Fibroblast of lung (primary cell): Measurements from ENCODE around the gene LSM2. TPM values are rescaled to one million over a fixed set of nuclear protein-coding genes. Genes with fewer than 3 reads are reported as not detected.

Source experiments
- DNase-seq, 2 donors: peaks; one replicate each; pipeline versions ENCODE4 v3.0.0 to v3.0.0-alpha.2; 2010; ENCODE audit warnings: low read depth in 2 of 2
- H2AFZ ChIP-seq: 2 replicates; pipeline ENCODE4 v1.5.1; 2012; ENCODE audit warnings: low read length, control low read depth, inconsistent platforms
- H3K27ac ChIP-seq: 2 replicates; pipeline ENCODE4 v1.5.1; 2011; ENCODE audit warnings: low read length, control low read depth; ENCODE audit not compliant: insufficient read depth
- H3K27me3 ChIP-seq: 2 replicates; pipeline ENCODE4 v1.5.1; 2011; ENCODE audit warnings: mild to moderate bottlenecking, low read length; ENCODE audit not compliant: control insufficient read depth, insufficient read depth
- H3K36me3 ChIP-seq: 2 replicates; pipeline ENCODE4 v1.5.1; 2011; ENCODE audit warnings: low read length; ENCODE audit not compliant: control insufficient read depth, insufficient read depth
- H3K4me1 ChIP-seq: 2 replicates; pipeline ENCODE4 v1.5.1; 2011; ENCODE audit warnings: low read length; ENCODE audit not compliant: control insufficient read depth, insufficient read depth; ENCODE audit errors: extremely low read depth
- H3K4me2 ChIP-seq: 2 replicates; pipeline ENCODE4 v1.5.1; 2011; ENCODE audit warnings: low read length, control low read depth; ENCODE audit not compliant: insufficient read depth; ENCODE audit errors: extremely low read depth
- H3K4me3 ChIP-seq, 4 experiments: fragments of 200-600 bp in 1 of 4; sonication (generic) in 1 of 4; replicated peaks in 1 of 4; 2 replicates each; pipeline ENCODE4 v1.5.1; 2011 to 2016; ENCODE audit warnings: low read length in 4 of 4, low read depth in 3 of 4, mild to moderate bottlenecking in 3 of 4, control low read depth in 2 of 4, inconsistent platforms in 1 of 4, mixed read lengths in 1 of 4; ENCODE audit not compliant: insufficient read depth in 1 of 4; ENCODE audit errors: control extremely low read depth in 1 of 4
- H3K79me2 ChIP-seq: 2 replicates; pipeline ENCODE4 v1.5.1; 2012; ENCODE audit warnings: mild to moderate bottlenecking, low read length, inconsistent platforms; ENCODE audit not compliant: control insufficient read depth, insufficient read depth
- H3K9ac ChIP-seq: 2 replicates; pipeline ENCODE4 v1.5.1; 2011; ENCODE audit warnings: mild to moderate bottlenecking, low read length, control low read depth; ENCODE audit not compliant: insufficient read depth
- H3K9me3 ChIP-seq: 2 replicates; pipeline ENCODE4 v1.5.1; 2012; ENCODE audit warnings: low read depth, low read length; ENCODE audit not compliant: control insufficient read depth, insufficient read depth
- H4K20me1 ChIP-seq: 2 replicates; pipeline ENCODE4 v1.5.1; 2011; ENCODE audit warnings: low read length; ENCODE audit not compliant: control insufficient read depth, insufficient read depth; ENCODE audit errors: extremely low read depth
- CTCF ChIP-seq, 2 donors: IDR thresholded peaks in 1 of 2; conservative IDR thresholded peaks in 1 of 2; 1 replicate in 1 of 2; 2 replicates in 1 of 2; pipeline ENCODE4 v1.5.1; 2011 to 2012; ENCODE audit warnings: low read length in 2 of 2, control low read depth in 1 of 2, inconsistent platforms in 1 of 2, low read depth in 1 of 2, mild to moderate bottlenecking in 1 of 2
- EZH2 ChIP-seq: IDR thresholded peaks from 2 replicates; pipeline ENCODE4 v1.5.1; 2012; ENCODE audit warnings: low read length, control low read depth, mild to moderate bottlenecking; ENCODE audit errors: missing control alignments
- polyA plus RNA-seq, 2 donors: library from polyadenylated mRNA; depleted of rRNA in 1 of 2; stranded (reverse) in 1 of 2; unstranded in 1 of 2; fragments of >200 nt; gene quantifications; 2 replicates each; pipeline ENCODE4 v1.2.1, GENCODE V29; 2011 to 2012; ENCODE audit warnings: missing spikeins in 1 of 2
- total RNA-seq: library from RNA; depleted of rRNA; stranded (reverse); fragments of >200 nt; gene quantifications from 2 replicates; pipeline ENCODE4 v1.2.1, GENCODE V29; 2014

The LSM2 gene
- total and polyA plus RNA-seq, 2 donors (not counting 1 experiment from before 2014, with no cell fraction given) = 24.3 to 34.7 TPM

DNA sequence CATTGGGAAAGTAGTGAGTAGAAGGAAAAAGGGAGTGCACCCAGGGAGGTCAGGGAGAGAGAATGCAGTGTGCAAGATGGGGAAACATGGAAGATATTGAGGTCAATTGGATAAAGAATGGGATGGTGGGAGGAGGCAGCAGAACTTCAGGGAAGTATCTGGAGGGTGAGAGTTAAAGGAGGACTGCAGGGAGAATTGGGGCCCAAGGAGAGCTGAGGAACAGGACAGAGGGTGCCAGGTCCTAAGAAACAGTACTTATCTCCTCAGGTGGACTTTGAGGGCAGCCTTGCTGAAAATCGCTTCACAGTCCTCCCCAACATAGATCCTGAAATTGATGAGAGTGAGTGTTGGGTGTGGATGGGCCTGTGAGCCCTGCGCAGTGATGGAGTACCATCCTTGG, 48.5 kb downstream of the LSM2 start:
- peaks cover 1% of the 10 kb centered on the region for H3K4me1 ChIP-seq
- H4K20me1 ChIP-seq = no peaks in the 10 kb centered on the region
- no peak overlapping the region for H3K4me3 ChIP-seq
- peaks cover 7% of the 10 kb centered on the region for H3K36me3 ChIP-seq
- H3K27ac ChIP-seq = no peak overlapping the region
- H3K79me2 ChIP-seq = no peaks in the 10 kb centered on the region
- H3K9ac ChIP-seq = no peak overlapping the region
- no peaks in the 10 kb centered on the region for H3K9me3 ChIP-seq
- H3K27me3 ChIP-seq = no peaks in the 10 kb centered on the region
- no peak overlapping the region for H3K4me2 ChIP-seq
- H2AFZ ChIP-seq = no peak overlapping the region
- DNase-seq = no peak
- no peak for TF ChIP-seq EZH2
- TF ChIP-seq CTCF (conservative IDR thresholded peaks at IDR 0.05 in 1 of 2, IDR thresholded peaks at IDR 0.05 in 1 of 2; ENCODE audit: low read depth in 1 of 2, low read length in 2 of 2) = no peak

- Histone ChIP-seq H3K4me3 (no peak overlapping the region), H3K36me3 (no peaks in the 10 kb centered on the region), H3K9me3 (no peaks in the 10 kb centered on the region), H3K27ac (no peak overlapping the region), H3K79me2 (no peaks in the 10 kb centered on the region), H3K27me3 (no peaks in the 10 kb centered on the region), H4K20me1 (no peaks in the 10 kb centered on the region), H3K4me1 (peaks cover 2% of the 10 kb centered on the region), H2AFZ (no peak overlapping the region), H3K4me2 (no peak overlapping the region), H3K9ac (no peak overlapping the region)
- TF ChIP-seq EZH2 = no peak
- TF ChIP-seq CTCF (conservative IDR thresholded peaks at IDR 0.05 in 1 of 2, IDR thresholded peaks at IDR 0.05 in 1 of 2; ENCODE audit: low read depth in 1 of 2, low read length in 2 of 2) = no peak
- DNase-seq = peak; percentile 66 to 90
These were observed 53.9 kb downstream of the LSM2 start for GRCh38 chr6:31752739-31753319.

DNA sequence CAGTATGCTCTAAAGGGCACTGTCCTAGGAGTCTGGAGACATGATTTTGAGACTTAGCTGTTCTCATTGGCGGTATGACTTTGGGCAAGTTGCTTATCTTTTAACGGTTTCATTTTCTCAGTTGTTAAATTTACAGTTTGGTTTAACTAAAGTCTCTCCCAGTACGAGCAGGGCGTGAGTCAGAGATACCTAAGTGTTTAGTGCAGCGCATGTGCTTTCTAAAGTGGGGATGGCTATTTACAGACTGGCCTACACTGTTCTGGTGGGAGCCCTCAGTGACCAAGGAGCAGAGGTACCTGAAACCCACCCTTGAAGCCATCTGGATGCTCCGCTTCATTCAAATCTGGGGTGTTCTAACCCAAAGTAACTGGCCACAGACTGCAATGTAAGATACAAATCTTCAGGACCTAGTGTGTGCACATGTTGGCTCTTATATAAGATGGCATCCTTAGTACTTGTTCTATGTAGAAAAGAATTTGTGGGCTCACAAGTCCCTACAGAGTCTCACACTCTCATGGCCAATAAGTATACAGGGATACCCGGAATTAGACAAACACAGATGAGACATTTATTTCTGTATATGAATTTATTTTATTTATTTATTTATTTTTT, 56.2 kb downstream of the LSM2 start:
- peak in 1 of 2 donors; percentile 87 for DNase-seq
- H3K27ac ChIP-seq = no peak overlapping the region
- no peaks in the 10 kb centered on the region for H3K27me3 ChIP-seq
- no peak overlapping the region for H3K9ac ChIP-seq
- H4K20me1 ChIP-seq = no peaks in the 10 kb centered on the region
- H3K4me3 ChIP-seq = no peak overlapping the region
- H3K4me2 ChIP-seq = no peak overlapping the region
- TF ChIP-seq EZH2 = no peak
- TF ChIP-seq CTCF (conservative IDR thresholded peaks at IDR 0.05 in 1 of 2, IDR thresholded peaks at IDR 0.05 in 1 of 2; ENCODE audit: low read depth in 1 of 2, low read length in 2 of 2) = no peak
- H2AFZ ChIP-seq = no peak overlapping the region
- H3K4me1 ChIP-seq = peaks cover 5% of the 10 kb centered on the region
- H3K36me3 ChIP-seq = peaks cover 2% of the 10 kb centered on the region
- no peaks in the 10 kb centered on the region for H3K9me3 ChIP-seq
- H3K79me2 ChIP-seq = no peaks in the 10 kb centered on the region
